H1 (cell line): ENCODE measurements around the gene GGT5.

Source experiments
- RFX5 ChIP-seq: IDR thresholded peaks from 2 replicates; pipeline ENCODE4 v1.6.1; 2011; ENCODE audit warnings: low read depth, low read length, improper control_type of control experiment, borderline replicate concordance
- TF ChIP-seq, protein P1 (sequence below), 3 experiments: IDR thresholded peaks; 1 replicate in 2 of 3; 2 replicates in 1 of 3; pipeline versions ENCODE4 v1.5.1 to v1.6.1; 2011; ENCODE audit warnings: low read length in 3 of 3, mild to moderate bottlenecking in 3 of 3, inconsistent platforms in 2 of 3, low read depth in 1 of 3, moderate library complexity in 1 of 3; ENCODE audit not compliant: insufficient read depth in 1 of 3; ENCODE audit errors: control extremely low read depth in 1 of 3

DNA sequence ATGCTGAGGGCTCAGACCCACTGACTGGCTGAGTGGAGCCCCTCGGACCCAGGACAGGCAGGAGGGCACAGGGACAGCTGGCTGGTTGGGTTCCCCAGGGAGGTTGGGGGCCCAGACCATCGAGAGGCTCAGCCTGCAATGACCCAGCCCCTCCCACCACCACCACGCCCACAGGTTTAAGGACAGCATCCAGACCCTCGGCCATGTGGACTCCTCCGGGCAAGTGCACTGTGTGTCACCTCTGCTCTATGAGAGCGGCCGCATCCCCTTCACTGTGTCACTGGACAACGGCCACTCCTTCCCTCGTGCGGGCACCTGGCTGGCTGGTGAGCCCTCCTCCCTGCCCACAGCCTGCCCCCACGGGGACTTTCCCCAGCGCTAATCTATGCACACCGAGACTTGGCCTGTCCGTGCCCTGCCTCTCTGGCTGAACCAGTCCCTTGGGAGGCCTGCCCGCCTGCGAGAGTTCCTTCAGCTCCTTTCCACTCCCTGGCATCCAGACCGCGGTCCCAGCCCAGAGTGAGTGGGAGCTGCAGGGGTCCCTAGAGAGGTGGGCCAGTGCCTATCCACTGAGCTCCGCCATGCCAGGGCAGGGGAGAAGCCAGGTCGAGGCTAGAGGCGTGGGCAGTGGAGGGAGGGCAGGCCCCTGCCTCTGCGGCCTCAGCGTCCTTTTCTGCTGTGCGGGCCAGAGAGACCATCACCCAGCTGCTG lies 61.4 kb downstream of the GGT5 start:
- no peak for TF ChIP-seq RFX5
- TF ChIP-seq, protein P1, sequence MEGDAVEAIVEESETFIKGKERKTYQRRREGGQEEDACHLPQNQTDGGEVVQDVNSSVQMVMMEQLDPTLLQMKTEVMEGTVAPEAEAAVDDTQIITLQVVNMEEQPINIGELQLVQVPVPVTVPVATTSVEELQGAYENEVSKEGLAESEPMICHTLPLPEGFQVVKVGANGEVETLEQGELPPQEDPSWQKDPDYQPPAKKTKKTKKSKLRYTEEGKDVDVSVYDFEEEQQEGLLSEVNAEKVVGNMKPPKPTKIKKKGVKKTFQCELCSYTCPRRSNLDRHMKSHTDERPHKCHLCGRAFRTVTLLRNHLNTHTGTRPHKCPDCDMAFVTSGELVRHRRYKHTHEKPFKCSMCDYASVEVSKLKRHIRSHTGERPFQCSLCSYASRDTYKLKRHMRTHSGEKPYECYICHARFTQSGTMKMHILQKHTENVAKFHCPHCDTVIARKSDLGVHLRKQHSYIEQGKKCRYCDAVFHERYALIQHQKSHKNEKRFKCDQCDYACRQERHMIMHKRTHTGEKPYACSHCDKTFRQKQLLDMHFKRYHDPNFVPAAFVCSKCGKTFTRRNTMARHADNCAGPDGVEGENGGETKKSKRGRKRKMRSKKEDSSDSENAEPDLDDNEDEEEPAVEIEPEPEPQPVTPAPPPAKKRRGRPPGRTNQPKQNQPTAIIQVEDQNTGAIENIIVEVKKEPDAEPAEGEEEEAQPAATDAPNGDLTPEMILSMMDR (IDR thresholded peaks at IDR 0.05; ENCODE audit: control extremely low read depth in 1 of 3, insufficient read depth in 1 of 3, low read depth in 1 of 3, low read length in 3 of 3), result no peak
